ENCODE data around the gene PRPF31. TPM values are rescaled to one million over a fixed set of nuclear protein-coding genes. Genes with fewer than 3 reads are reported as not detected.

The PRPF31 gene
- polyA plus RNA-seq, 1 donor from 2014 or later, result 76.6 TPM

DNA sequence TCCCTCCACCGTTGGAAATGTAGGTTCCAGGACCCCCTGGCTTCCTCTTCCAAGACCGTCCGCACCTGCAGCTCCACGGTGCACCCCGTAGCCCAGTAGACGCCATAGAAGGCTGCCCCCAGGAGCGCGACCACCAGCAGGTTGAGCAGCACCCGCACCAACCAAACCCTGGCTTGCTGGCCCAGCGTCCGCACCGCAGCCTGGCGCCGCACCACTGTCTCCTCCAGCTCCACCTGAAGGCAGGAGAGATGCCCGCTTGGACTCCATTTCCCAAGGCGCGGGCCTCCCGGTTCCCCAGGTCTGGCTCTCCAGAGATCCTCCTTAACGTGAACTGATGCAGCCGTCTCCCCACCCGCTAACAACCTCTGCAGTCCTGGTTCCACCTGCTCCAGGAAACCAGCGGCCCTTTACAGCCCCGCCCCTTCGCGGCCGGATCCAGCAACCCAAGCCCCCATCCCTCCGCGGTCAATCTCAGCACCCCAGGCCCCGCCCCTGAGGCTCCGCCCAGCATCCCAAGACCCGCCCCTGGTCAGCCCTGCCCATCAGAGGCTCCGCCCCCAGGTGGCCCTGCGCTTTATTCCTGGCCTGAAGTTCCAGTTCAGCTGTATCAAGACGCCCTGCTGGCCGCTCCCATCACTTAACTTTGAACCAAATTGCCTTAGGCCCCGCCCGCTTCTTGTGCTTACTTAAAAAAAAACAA lies 49.0 kb downstream of the PRPF31 start:
- Histone ChIP-seq H3K4me3 (ENCODE audit: low read length) (no peak overlapping the region), H3K36me3 (ENCODE audit: insufficient read depth, low read length) (no peaks in the 10 kb centered on the region), H3K27me3 (ENCODE audit: insufficient read depth, low read depth, low read length) (no peaks in the 10 kb centered on the region), H3K9ac (ENCODE audit: low read length) (no peak overlapping the region), H3K9me3 (ENCODE audit: low read length) (no peaks in the 10 kb centered on the region), H3F3A (ENCODE audit: insufficient read depth, low read length, poor library complexity, severe bottlenecking) (no peaks in the 10 kb centered on the region), H3K27ac (ENCODE audit: low read length) (no peak overlapping the region), H3K9me2 (ENCODE audit: insufficient read depth, low read length) (no peaks in the 10 kb centered on the region), H4K20me1 (ENCODE audit: insufficient read depth) (no peaks in the 10 kb centered on the region), H3K79me2 (replicated peaks; ENCODE audit: insufficient read depth, low read length) (no peaks in the 10 kb centered on the region), H3K4me2 (ENCODE audit: low read length) (no peak overlapping the region), H2AFZ (ENCODE audit: low read depth, low read length) (no peak overlapping the region)
- TF ChIP-seq MXI1 (conservative IDR thresholded peaks at IDR 0.05; ENCODE audit: poor library complexity, severe bottlenecking), result no peak
- TF ChIP-seq, protein P1, sequence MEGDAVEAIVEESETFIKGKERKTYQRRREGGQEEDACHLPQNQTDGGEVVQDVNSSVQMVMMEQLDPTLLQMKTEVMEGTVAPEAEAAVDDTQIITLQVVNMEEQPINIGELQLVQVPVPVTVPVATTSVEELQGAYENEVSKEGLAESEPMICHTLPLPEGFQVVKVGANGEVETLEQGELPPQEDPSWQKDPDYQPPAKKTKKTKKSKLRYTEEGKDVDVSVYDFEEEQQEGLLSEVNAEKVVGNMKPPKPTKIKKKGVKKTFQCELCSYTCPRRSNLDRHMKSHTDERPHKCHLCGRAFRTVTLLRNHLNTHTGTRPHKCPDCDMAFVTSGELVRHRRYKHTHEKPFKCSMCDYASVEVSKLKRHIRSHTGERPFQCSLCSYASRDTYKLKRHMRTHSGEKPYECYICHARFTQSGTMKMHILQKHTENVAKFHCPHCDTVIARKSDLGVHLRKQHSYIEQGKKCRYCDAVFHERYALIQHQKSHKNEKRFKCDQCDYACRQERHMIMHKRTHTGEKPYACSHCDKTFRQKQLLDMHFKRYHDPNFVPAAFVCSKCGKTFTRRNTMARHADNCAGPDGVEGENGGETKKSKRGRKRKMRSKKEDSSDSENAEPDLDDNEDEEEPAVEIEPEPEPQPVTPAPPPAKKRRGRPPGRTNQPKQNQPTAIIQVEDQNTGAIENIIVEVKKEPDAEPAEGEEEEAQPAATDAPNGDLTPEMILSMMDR (IDR thresholded peaks at IDR 0.05; ENCODE audit: poor library complexity, severe bottlenecking), result no peak

DNA sequence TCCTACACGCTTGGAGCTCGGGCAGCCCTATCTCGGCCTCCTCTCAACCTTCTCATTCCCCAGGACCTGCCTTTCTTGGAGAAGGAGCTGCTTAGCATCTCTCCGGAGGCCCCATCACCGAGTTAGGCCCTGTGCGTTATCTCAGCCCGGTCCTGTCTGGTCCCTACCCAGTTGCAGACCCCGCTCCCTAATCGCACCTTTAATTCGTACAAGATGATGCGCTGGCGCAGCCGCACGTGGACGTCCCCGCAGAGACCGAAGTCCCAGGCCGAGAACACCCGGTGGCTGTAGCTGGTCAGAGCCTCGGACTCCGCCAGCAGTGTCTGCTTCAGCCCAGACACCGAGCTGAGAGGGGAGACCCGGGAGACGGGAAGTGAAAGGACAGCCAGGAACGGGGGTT lies 49.7 kb downstream of the PRPF31 start:
- H3K9me3 ChIP-seq (ENCODE audit: low read length), result no peaks in the 10 kb centered on the region
- no peak overlapping the region for H3K9ac ChIP-seq (ENCODE audit: low read length)
- no peaks in the 10 kb centered on the region for H3K36me3 ChIP-seq (ENCODE audit: insufficient read depth, low read length)
- no peak overlapping the region for H3K27ac ChIP-seq (ENCODE audit: low read length)
- H3K27me3 ChIP-seq (ENCODE audit: insufficient read depth, low read depth, low read length), result no peaks in the 10 kb centered on the region
- no peaks in the 10 kb centered on the region for H3F3A ChIP-seq (ENCODE audit: insufficient read depth, low read length, poor library complexity, severe bottlenecking)
- TF ChIP-seq MXI1 (conservative IDR thresholded peaks at IDR 0.05; ENCODE audit: poor library complexity, severe bottlenecking) (no peak), EP300 (conservative IDR thresholded peaks at IDR 0.05; ENCODE audit: poor library complexity, severe bottlenecking) (no peak), EZH2 (IDR thresholded peaks at IDR 0.05; ENCODE audit: borderline replicate concordance, insufficient read depth, low read length, poor library complexity, severe bottlenecking) (no peak), POLR2AphosphoS5 (IDR thresholded peaks at IDR 0.05) (no peak), TAF1 (IDR thresholded peaks at IDR 0.05; ENCODE audit: low read depth) (no peak)
- TF ChIP-seq, protein P1 (IDR thresholded peaks at IDR 0.05; ENCODE audit: poor library complexity, severe bottlenecking), result no peak
- TF ChIP-seq, protein P2, sequence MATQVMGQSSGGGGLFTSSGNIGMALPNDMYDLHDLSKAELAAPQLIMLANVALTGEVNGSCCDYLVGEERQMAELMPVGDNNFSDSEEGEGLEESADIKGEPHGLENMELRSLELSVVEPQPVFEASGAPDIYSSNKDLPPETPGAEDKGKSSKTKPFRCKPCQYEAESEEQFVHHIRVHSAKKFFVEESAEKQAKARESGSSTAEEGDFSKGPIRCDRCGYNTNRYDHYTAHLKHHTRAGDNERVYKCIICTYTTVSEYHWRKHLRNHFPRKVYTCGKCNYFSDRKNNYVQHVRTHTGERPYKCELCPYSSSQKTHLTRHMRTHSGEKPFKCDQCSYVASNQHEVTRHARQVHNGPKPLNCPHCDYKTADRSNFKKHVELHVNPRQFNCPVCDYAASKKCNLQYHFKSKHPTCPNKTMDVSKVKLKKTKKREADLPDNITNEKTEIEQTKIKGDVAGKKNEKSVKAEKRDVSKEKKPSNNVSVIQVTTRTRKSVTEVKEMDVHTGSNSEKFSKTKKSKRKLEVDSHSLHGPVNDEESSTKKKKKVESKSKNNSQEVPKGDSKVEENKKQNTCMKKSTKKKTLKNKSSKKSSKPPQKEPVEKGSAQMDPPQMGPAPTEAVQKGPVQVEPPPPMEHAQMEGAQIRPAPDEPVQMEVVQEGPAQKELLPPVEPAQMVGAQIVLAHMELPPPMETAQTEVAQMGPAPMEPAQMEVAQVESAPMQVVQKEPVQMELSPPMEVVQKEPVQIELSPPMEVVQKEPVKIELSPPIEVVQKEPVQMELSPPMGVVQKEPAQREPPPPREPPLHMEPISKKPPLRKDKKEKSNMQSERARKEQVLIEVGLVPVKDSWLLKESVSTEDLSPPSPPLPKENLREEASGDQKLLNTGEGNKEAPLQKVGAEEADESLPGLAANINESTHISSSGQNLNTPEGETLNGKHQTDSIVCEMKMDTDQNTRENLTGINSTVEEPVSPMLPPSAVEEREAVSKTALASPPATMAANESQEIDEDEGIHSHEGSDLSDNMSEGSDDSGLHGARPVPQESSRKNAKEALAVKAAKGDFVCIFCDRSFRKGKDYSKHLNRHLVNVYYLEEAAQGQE (IDR thresholded peaks at IDR 0.05; ENCODE audit: borderline replicate concordance), result no peak
- H3K4me3 ChIP-seq (ENCODE audit: low read length), result no peak overlapping the region
- no peaks in the 10 kb centered on the region for H3K79me2 ChIP-seq (replicated peaks; ENCODE audit: insufficient read depth, low read length)
- no peaks in the 10 kb centered on the region for H4K20me1 ChIP-seq (ENCODE audit: insufficient read depth)
- H3K9me2 ChIP-seq (ENCODE audit: insufficient read depth, low read length), result no peaks in the 10 kb centered on the region
- H3K4me2 ChIP-seq (ENCODE audit: low read length), result no peak overlapping the region
- no peak overlapping the region for H2AFZ ChIP-seq (ENCODE audit: low read depth, low read length)

Data from neural cell (in vitro differentiated cells).